Ascending aorta (tissue), 2 donors: Measurements from ENCODE around the gene SLC9A9. TPM values are rescaled to one million over a fixed set of nuclear protein-coding genes. Genes with fewer than 3 reads are reported as not detected.

Experiments
- DNase-seq, 2 donors: peaks; one replicate each; pipeline ENCODE4 v3.0.0-alpha.2; 2019; ENCODE audit warnings: low spot score in 2 of 2
- H3K27ac ChIP-seq, 2 donors: fragments of 200-600 bp; sonication (generic); one replicate each; pipeline ENCODE4 v1.5.1; 2016 to 2017; ENCODE audit warnings: mild to moderate bottlenecking in 1 of 2
- H3K27me3 ChIP-seq: fragments of 200-600 bp; sonication (generic); one replicate; pipeline ENCODE4 v1.5.1; 2017
- H3K36me3 ChIP-seq, 2 donors: fragments of 200-600 bp; sonication (generic); one replicate each; pipeline ENCODE4 v1.5.1; 2016
- H3K4me1 ChIP-seq, 2 donors: fragments of 200-600 bp; sonication (generic); one replicate each; pipeline ENCODE4 v1.5.1; 2016 to 2017; ENCODE audit warnings: mild to moderate bottlenecking in 1 of 2
- H3K4me3 ChIP-seq, 2 donors: fragments of 200-600 bp; sonication (generic); one replicate each; pipeline ENCODE4 v1.5.1; 2016 to 2017; ENCODE audit warnings: mild to moderate bottlenecking in 1 of 2
- H3K9me3 ChIP-seq, 2 donors: fragments of 200-600 bp; sonication (generic); one replicate each; pipeline ENCODE4 v1.5.1; 2016
- CTCF ChIP-seq, 3 experiments: fragments of 200-600 bp in 2 of 3; fragments of 450-650 bp in 1 of 3; sonication (generic) in 2 of 3; IDR thresholded peaks; one replicate each; pipeline ENCODE4 v1.5.1; 2016 to 2019; ENCODE audit warnings: antibody characterized with exemption in 3 of 3, mild to moderate bottlenecking in 1 of 3, moderate library complexity in 1 of 3
- intact Hi-C: fragments of 100-400 bp; cut with DNase I; formaldehyde crosslinking; loops from one replicate; pipeline ENCODE4 v1.15.1; 2023
- total RNA-seq: library from RNA; depleted of rRNA; stranded (reverse); fragments of >200 nt; gene quantifications from one replicate; pipeline ENCODE4 v1.1.0, GENCODE V29; 2016

Gene SLC9A9
- total RNA-seq, 1 donor from 2014 or later = 63.4 TPM

- TF ChIP-seq CTCF (IDR thresholded peaks at IDR 0.05) = no peak
- no peak overlapping the region for H3K4me3 ChIP-seq
- no peak overlapping the region for H3K27ac ChIP-seq
Observed at GRCh38 chr3:143351895-143352608, 496.2 kb downstream of the SLC9A9 start.

GRCh38 chr3:143351354-143351753 lies 496.9 kb downstream of the SLC9A9 start:
- Histone ChIP-seq H3K9me3 (no peaks in the 10 kb centered on the region), H3K4me1 (no peaks in the 10 kb centered on the region), H3K4me3 (no peak overlapping the region), H3K27me3 (no peaks in the 10 kb centered on the region), H3K27ac (no peak overlapping the region), H3K36me3 (no peaks in the 10 kb centered on the region)
- intact Hi-C loops = no loop called here
- no peak for TF ChIP-seq CTCF (IDR thresholded peaks at IDR 0.05)
- no peak for DNase-seq

More at GRCh38 chr3:143351895-143352608, 496.2 kb downstream of the SLC9A9 start:
- Histone ChIP-seq H3K36me3 (no peaks in the 10 kb centered on the region), H3K9me3 (no peaks in the 10 kb centered on the region), H3K4me1 (no peaks in the 10 kb centered on the region), H3K27me3 (no peaks in the 10 kb centered on the region)
- intact Hi-C loops = no loop called here
- no peak for DNase-seq

GRCh38 chr3:143349455-143349854 lies 498.8 kb downstream of the SLC9A9 start:
- intact Hi-C loops = no loop called here
- Histone ChIP-seq H3K36me3 (no peaks in the 10 kb centered on the region), H3K27me3 (no peaks in the 10 kb centered on the region), H3K27ac (no peak overlapping the region), H3K4me1 (no peaks in the 10 kb centered on the region), H3K9me3 (no peaks in the 10 kb centered on the region), H3K4me3 (no peak overlapping the region)
- no peak for DNase-seq
- no peak for TF ChIP-seq CTCF (IDR thresholded peaks at IDR 0.05)

- H3K9me3 ChIP-seq = no peaks in the 10 kb centered on the region
- no peak overlapping the region for H3K27ac ChIP-seq
- TF ChIP-seq CTCF (IDR thresholded peaks at IDR 0.05) = no peak
- no peaks in the 10 kb centered on the region for H3K4me1 ChIP-seq
- H3K36me3 ChIP-seq = no peaks in the 10 kb centered on the region
- DNase-seq = no peak
- no peak overlapping the region for H3K4me3 ChIP-seq
- no peaks in the 10 kb centered on the region for H3K27me3 ChIP-seq
- intact Hi-C loops = no loop called here
Observed at GRCh38 chr3:143348486-143349327, 499.6 kb downstream of the SLC9A9 start.

- Histone ChIP-seq H3K27me3 (no peaks in the 10 kb centered on the region), H3K27ac (no peak overlapping the region), H3K4me3 (no peak overlapping the region), H3K4me1 (no peaks in the 10 kb centered on the region), H3K9me3 (no peaks in the 10 kb centered on the region), H3K36me3 (no peaks in the 10 kb centered on the region)
- intact Hi-C loops = no loop called here
- DNase-seq = no peak
- no peak for TF ChIP-seq CTCF (IDR thresholded peaks at IDR 0.05)
Observed at GRCh38 chr3:143344516-143345165, 503.6 kb downstream of the SLC9A9 start.
